ENCODE results near the gene FRK. TPM values are rescaled to one million over a fixed set of nuclear protein-coding genes. Genes with fewer than 3 reads are reported as not detected.

FRK gene
- total RNA-seq, 1 donor from 2014 or later: 0.11 TPM

- Histone ChIP-seq H3K4me1 (peaks cover 52% of the 10 kb centered on the region), H3K4me3 (no peak overlapping the region), H3K36me3 (no peaks in the 10 kb centered on the region), H2AFZ (replicated peaks) (no peak overlapping the region), H4K20me1 (ENCODE audit: low read depth) (no peaks in the 10 kb centered on the region), H3K9ac (no peak overlapping the region), H3K79me2 (ENCODE audit: low read depth) (peaks cover 59% of the 10 kb centered on the region), H3K27me3 (no peaks in the 10 kb centered on the region), H3K27ac (no peak overlapping the region), H3F3A (ENCODE audit: low read depth) (peaks cover 28% of the 10 kb centered on the region), H3K4me2 (peak overlapping the region; percentile 30), H3K9me3 (ENCODE audit: low read depth) (no peaks in the 10 kb centered on the region)
- H3K36me3 Mint-ChIP-seq: peaks cover 7% of the 10 kb centered on the region
- no peak overlapping the region for H3K27ac Mint-ChIP-seq
- H3K4me1 Mint-ChIP-seq: peaks cover 17% of the 10 kb centered on the region
- H3K9me3 Mint-ChIP-seq: no peaks in the 10 kb centered on the region
- no peak for DNase-seq (ENCODE audit: low spot score)
- peaks cover 4% of the 10 kb centered on the region for H3K27me3 Mint-ChIP-seq (ENCODE audit: insufficient read depth, low read depth)
- H3K4me3 Mint-ChIP-seq: no peak overlapping the region
- TF ChIP-seq CTCF (IDR thresholded peaks at IDR 0.05): no peak
- TF ChIP-seq EZH2 (IDR thresholded peaks at IDR 0.05): no peak
- TF ChIP-seq EZH2phosphoT487 (IDR thresholded peaks at IDR 0.05): no peak
These were observed 44.6 kb upstream of the FRK start for GRCh38 chr6:116105247-116105646.

GRCh38 chr6:116104636-116105035 is 43.9 kb upstream of the FRK start:
- Histone ChIP-seq H4K20me1 (ENCODE audit: low read depth) (no peaks in the 10 kb centered on the region), H3K36me3 (no peaks in the 10 kb centered on the region), H3K4me2 (peak overlapping the region; percentile 36), H3K9me3 (ENCODE audit: low read depth) (no peaks in the 10 kb centered on the region), H3F3A (ENCODE audit: low read depth) (peaks cover 33% of the 10 kb centered on the region), H3K79me2 (ENCODE audit: low read depth) (peaks cover 59% of the 10 kb centered on the region), H3K27ac (no peak overlapping the region), H3K27me3 (peaks cover 6% of the 10 kb centered on the region), H3K4me1 (peaks cover 52% of the 10 kb centered on the region), H3K9ac (no peak overlapping the region), H3K4me3 (no peak overlapping the region), H2AFZ (replicated peaks) (no peak overlapping the region)
- peaks cover 5% of the 10 kb centered on the region for H3K36me3 Mint-ChIP-seq
- H3K9me3 Mint-ChIP-seq: no peaks in the 10 kb centered on the region
- TF ChIP-seq EZH2 (IDR thresholded peaks at IDR 0.05): no peak
- no peak for TF ChIP-seq EZH2phosphoT487 (IDR thresholded peaks at IDR 0.05)
- TF ChIP-seq CTCF (IDR thresholded peaks at IDR 0.05): no peak
- H3K4me3 Mint-ChIP-seq: no peak overlapping the region
- DNase-seq (ENCODE audit: low spot score): no peak
- H3K27me3 Mint-ChIP-seq (ENCODE audit: insufficient read depth, low read depth): peaks cover 4% of the 10 kb centered on the region
- H3K27ac Mint-ChIP-seq: no peak overlapping the region
- H3K4me1 Mint-ChIP-seq: peaks cover 20% of the 10 kb centered on the region

- Histone ChIP-seq H3K27ac (no peak overlapping the region), H3K9ac (no peak overlapping the region), H3K4me3 (no peak overlapping the region), H3K36me3 (no peaks in the 10 kb centered on the region), H3K9me3 (ENCODE audit: low read depth) (no peaks in the 10 kb centered on the region), H3K79me2 (ENCODE audit: low read depth) (peaks cover 59% of the 10 kb centered on the region), H2AFZ (replicated peaks) (no peak overlapping the region), H4K20me1 (ENCODE audit: low read depth) (no peaks in the 10 kb centered on the region), H3K27me3 (peaks cover 7% of the 10 kb centered on the region), H3K4me1 (peaks cover 52% of the 10 kb centered on the region), H3K4me2 (peak overlapping the region; percentile 87), H3F3A (ENCODE audit: low read depth) (peaks cover 33% of the 10 kb centered on the region)
- H3K9me3 Mint-ChIP-seq: no peaks in the 10 kb centered on the region
- no peak overlapping the region for H3K4me3 Mint-ChIP-seq
- H3K27ac Mint-ChIP-seq: no peak overlapping the region
- no peak for DNase-seq (ENCODE audit: low spot score)
- peaks cover 4% of the 10 kb centered on the region for H3K27me3 Mint-ChIP-seq (ENCODE audit: insufficient read depth, low read depth)
- peaks cover 20% of the 10 kb centered on the region for H3K4me1 Mint-ChIP-seq
- peaks cover 5% of the 10 kb centered on the region for H3K36me3 Mint-ChIP-seq
- TF ChIP-seq EZH2phosphoT487 (IDR thresholded peaks at IDR 0.05) (no peak), CTCF (IDR thresholded peaks at IDR 0.05) (no peak)
These were observed 42.2 kb upstream of the FRK start for GRCh38 chr6:116102873-116103272.

Data from neural progenitor cell (in vitro differentiated cells).